HG02885 (cell line): ENCODE data around the gene CCDC77.

Experiments
- ATAC-seq: cut with Tn5 transposase; IDR thresholded peaks from one replicate; pipeline ENCODE4 v1.9.1; 2021; ENCODE audit warnings: mild to moderate bottlenecking; ENCODE audit not compliant: unreplicated experiment, poor library complexity

Gene CCDC77

GRCh38 chr12:450438-450837, 49.0 kb downstream of the CCDC77 start:
- ATAC-seq: no peak

GRCh38 chr12:452667-453210, 51.3 kb downstream of the CCDC77 start:
- no peak for ATAC-seq

GRCh38 chr12:454833-455232, 53.4 kb downstream of the CCDC77 start:
- ATAC-seq: no peak

GRCh38 chr12:455821-456220, 54.4 kb downstream of the CCDC77 start:
- ATAC-seq: no peak

GRCh38 chr12:457676-458075, 56.2 kb downstream of the CCDC77 start:
- ATAC-seq: no peak

GRCh38 chr12:459050-459429, 57.6 kb downstream of the CCDC77 start:
- ATAC-seq: no peak

- ATAC-seq: no peak
Observed at GRCh38 chr12:459430-460258, 58.2 kb downstream of the CCDC77 start, which contains the start of gene B4GALNT3. Gene B4GALNT3, plus strand, starts transcription at chr12:459939. Its CDS starts 438 bp downstream, at chr12:460377.

- ATAC-seq: no peak
Observed at GRCh38 chr12:460261-461230, 59.1 kb downstream of the CCDC77 start.

- no peak for ATAC-seq
Observed at GRCh38 chr12:461425-461824, 60.0 kb downstream of the CCDC77 start.

GRCh38 chr12:462936-463705, 61.7 kb downstream of the CCDC77 start:
- no peak for ATAC-seq

- no peak for ATAC-seq
Observed at GRCh38 chr12:464484-465267, 63.2 kb downstream of the CCDC77 start.

GRCh38 chr12:466039-466438, 64.6 kb downstream of the CCDC77 start:
- no peak for ATAC-seq

- ATAC-seq: no peak
Observed at GRCh38 chr12:466762-467161, 65.3 kb downstream of the CCDC77 start.

- ATAC-seq: no peak
Observed at GRCh38 chr12:467591-467990, 66.1 kb downstream of the CCDC77 start.

- ATAC-seq: no peak
Observed at GRCh38 chr12:468671-469389, 67.4 kb downstream of the CCDC77 start.

GRCh38 chr12:470133-470532, 68.7 kb downstream of the CCDC77 start:
- no peak for ATAC-seq

GRCh38 chr12:473198-473597, 71.8 kb downstream of the CCDC77 start:
- ATAC-seq: no peak

GRCh38 chr12:473863-474577, 72.6 kb downstream of the CCDC77 start:
- ATAC-seq: no peak
